HEK293T (cell line): ENCODE results near the gene KANTR.

ENCODE experiments used
- CTCF ChIA-PET: fragments of 350-600 bp; formaldehyde crosslinking; extraction: SDS; loops from one replicate; lab custom pipeline; 2021; ENCODE audit warnings: antibody characterized with exemption, inconsistent platforms; lab: Yijun Ruan, JAX
- POLR2A ChIA-PET: fragments of 350-600 bp; formaldehyde crosslinking; extraction: SDS; loops from one replicate; lab custom pipeline; 2020; ENCODE audit warnings: antibody characterized with exemption, inconsistent platforms; lab: Yijun Ruan, JAX
- DNase-seq: peaks from one replicate; pipeline ENCODE4 v3.0.0; 2012; ENCODE audit warnings: mixed read lengths; ENCODE audit errors: extremely low spot score
- ARNT ChIP-seq: fragments of 450-650 bp; IDR thresholded peaks from 2 replicates; pipeline ENCODE4 v1.6.1; 2017; ENCODE audit warnings: mild to moderate bottlenecking
- BHLHE40 ChIP-seq: fragments of 450-650 bp; IDR thresholded peaks from 2 replicates; pipeline ENCODE4 v1.6.1; 2016; ENCODE audit warnings: mild to moderate bottlenecking, moderate library complexity, borderline replicate concordance
- CTBP1 ChIP-seq: fragments of 450-650 bp; IDR thresholded peaks from 2 replicates; pipeline ENCODE4 v1.6.1; 2016; ENCODE audit warnings: borderline replicate concordance
- ELF4 ChIP-seq: fragments of 450-650 bp; IDR thresholded peaks from 2 replicates; pipeline ENCODE4 v1.6.1; 2017; ENCODE audit warnings: antibody characterized with exemption
- FOXA1 ChIP-seq: fragments of 450-650 bp; IDR thresholded peaks from 2 replicates; pipeline ENCODE4 v1.6.1; 2016; ENCODE audit warnings: mild to moderate bottlenecking
- FOXK2 ChIP-seq: fragments of 450-650 bp; IDR thresholded peaks from 2 replicates; pipeline ENCODE4 v1.6.1; 2016; ENCODE audit warnings: mild to moderate bottlenecking
- FOXM1 ChIP-seq: fragments of 450-650 bp; IDR thresholded peaks from 2 replicates; pipeline ENCODE4 v1.6.1; 2017; ENCODE audit warnings: mild to moderate bottlenecking, borderline replicate concordance
- HDGF ChIP-seq: fragments of 450-650 bp; IDR thresholded peaks from 2 replicates; pipeline ENCODE4 v1.6.1; 2017; ENCODE audit warnings: antibody characterized with exemption, borderline replicate concordance
- L3MBTL2 ChIP-seq: fragments of 450-650 bp; conservative IDR thresholded peaks from 2 replicates; pipeline ENCODE4 v1.6.1; 2016; ENCODE audit warnings: mild to moderate bottlenecking
- LEF1 ChIP-seq: fragments of 450-650 bp; IDR thresholded peaks from 2 replicates; pipeline ENCODE4 v1.6.1; 2017; ENCODE audit warnings: mild to moderate bottlenecking, borderline replicate concordance
- NFRKB ChIP-seq: fragments of 450-650 bp; IDR thresholded peaks from 2 replicates; pipeline ENCODE4 v1.6.1; 2016; ENCODE audit warnings: mild to moderate bottlenecking, moderate library complexity
- PKNOX1 ChIP-seq: fragments of 450-650 bp; IDR thresholded peaks from 2 replicates; pipeline ENCODE4 v1.6.1; 2016
- SP1 ChIP-seq: fragments of 450-650 bp; IDR thresholded peaks from 2 replicates; pipeline ENCODE4 v1.6.1; 2017
- TARDBP ChIP-seq: fragments of 450-650 bp; IDR thresholded peaks from 2 replicates; pipeline ENCODE4 v1.6.1; 2016
- ZNF384 ChIP-seq: fragments of 450-650 bp; IDR thresholded peaks from 2 replicates; pipeline ENCODE4 v1.6.1; 2016

The KANTR gene

GRCh38 chrX:53055244-53055849, 38.6 kb upstream of the KANTR start:
- ChIA-PET POLR2A (no interaction called here), CTCF (no interaction called here)
- no peak for DNase-seq
- no peak for TF ChIP-seq L3MBTL2
- no peak for TF ChIP-seq HDGF
- no peak for TF ChIP-seq FOXK2
- TF ChIP-seq LEF1 = no peak
- no peak for TF ChIP-seq FOXA1
- no peak for TF ChIP-seq ZNF384
- no peak for TF ChIP-seq CTBP1
- no peak for TF ChIP-seq ARNT
- no peak for TF ChIP-seq BHLHE40
- no peak for TF ChIP-seq ELF4

GRCh38 chrX:53056292-53056691, 37.6 kb upstream of the KANTR start:
- POLR2A ChIA-PET = no interaction called here
- DNase-seq = no peak
- CTCF ChIA-PET = no interaction called here
- TF ChIP-seq LEF1 (no peak), FOXM1 (no peak), L3MBTL2 (no peak), ZNF384 (no peak), TARDBP (no peak), CTBP1 (no peak), FOXA1 (no peak), ARNT (no peak), ELF4 (no peak), SP1 (no peak), NFRKB (no peak), PKNOX1 (no peak), FOXK2 (no peak), BHLHE40 (no peak), HDGF (no peak)

- no peak for DNase-seq
- TF ChIP-seq ZNF384 = no peak
- TF ChIP-seq HDGF = no peak
- no peak for TF ChIP-seq FOXA1
- no peak for TF ChIP-seq TARDBP
- no peak for TF ChIP-seq PKNOX1
- TF ChIP-seq ARNT = no peak
- TF ChIP-seq L3MBTL2 = no peak
- TF ChIP-seq LEF1 = no peak
- no peak for TF ChIP-seq FOXK2
- no peak for TF ChIP-seq CTBP1
- no peak for TF ChIP-seq FOXM1
- TF ChIP-seq BHLHE40 = no peak
- TF ChIP-seq SP1 = no peak
- TF ChIP-seq NFRKB = no peak
- CTCF ChIA-PET = interaction anchor here (0.6 kb wide), 1 partner anchor 41 kb away, joined by 4 read pairs; no protein-coding TSS in a partner anchor
- POLR2A ChIA-PET = no interaction called here
Observed at GRCh38 chrX:53065104-53065503, 28.8 kb upstream of the KANTR start.

GRCh38 chrX:53071064-53071463, 22.9 kb upstream of the KANTR start:
- ChIA-PET POLR2A (no interaction called here), CTCF (interaction anchor here (0.7 kb wide), 1 partner anchor 26 kb away, joined by 4 read pairs; no protein-coding TSS in a partner anchor)
- TF ChIP-seq TARDBP (no peak), SP1 (no peak)
- DNase-seq = no peak

GRCh38 chrX:53071604-53072417, 22.1 kb upstream of the KANTR start:
- POLR2A ChIA-PET = interaction anchor here (0.6 to 1.3 kb wide), 4 partner anchors 10 to 209 kb away, joined by 3 to 11 read pairs (median 4); partner anchors contain the start of genes IQSEC2 and TSPYL2
- DNase-seq = peak; percentile 72
- TF ChIP-seq NFRKB (no peak), ZNF384 (no peak), PKNOX1 (no peak), CTBP1 (peak; percentile 73; the same call in 1 of the 2 replicates), L3MBTL2 (peak; percentile 84), ELF4 (no peak)
- CTCF ChIA-PET = interaction anchor here (0.7 to 1.7 kb wide), 3 partner anchors 10 to 31 kb away, joined by 3 to 5 read pairs (median 3); partner anchors contain the start of gene TSPYL2

- DNase-seq = no peak
- ChIA-PET POLR2A (interaction anchor here (0.6 to 1.5 kb wide), 8 partner anchors 9 to 209 kb away, joined by 3 to 12 read pairs (median 4); partner anchors contain the start of genes IQSEC2, KANTR and TSPYL2), CTCF (interaction anchor here (0.7 to 1.7 kb wide), 4 partner anchors 10 to 373 kb away, joined by 3 to 5 read pairs (median 3); partner anchors contain the start of gene TSPYL2)
- TF ChIP-seq BHLHE40 (no peak), L3MBTL2 (0 out of 2 replicates have a peak, but pooled peaks have one; percentile 8)
Observed at GRCh38 chrX:53072418-53073114, 21.4 kb upstream of the KANTR start.
